ENCODE results near the gene CYP27B1. TPM values are rescaled to one million over a fixed set of nuclear protein-coding genes. Genes with fewer than 3 reads are reported as not detected.

The CYP27B1 gene
- total RNA-seq: 1 to 10 TPM in 1 of 3 donors, under 1 TPM in 2; 0.33 to 2.2 (median 0.48) TPM

- Histone ChIP-seq H3K9me3 (no peaks in the 10 kb centered on the region), H3K36me3 (no peaks in the 10 kb centered on the region), H3K27me3 (peaks cover 0 to 25% of the 10 kb centered on the region in 2 donors), H3K27ac (no peak within 1 kb of the TSS), H3K4me3 (peak within 1 kb of the TSS; percentile 7 to 63 (median 56)), H3K4me1 (peaks cover 4 to 8% of the 10 kb centered on the region in 2 donors)
- no peak for TF ChIP-seq CTCF (IDR thresholded peaks at IDR 0.05)
- TF ChIP-seq POLR2A (IDR thresholded peaks at IDR 0.05): no peak
- TF ChIP-seq POLR2AphosphoS5 (IDR thresholded peaks at IDR 0.05): no peak
- no peak for DNase-seq (ENCODE audit: low spot score in 2 of 2)
- intact Hi-C loops (cut with DNase I; ENCODE audit: low total_unique reads): no loop called here
Measured at GRCh38 chr12:57766464-57767304, at the start of gene CYP27B1. Gene CYP27B1 (minus strand): TSS chr12:57767078. CDS start chr12:57767041, 37 bp downstream.

GRCh38 chr12:57816001-57816854 is 49.4 kb upstream of the CYP27B1 start:
- Histone ChIP-seq H3K4me3 (no peak overlapping the region), H3K4me1 (peaks cover 0 to 5% of the 10 kb centered on the region in 2 donors), H3K27ac (peak overlapping the region in 1 of 2 donors; percentile 77), H3K9me3 (no peaks in the 10 kb centered on the region), H3K27me3 (no peaks in the 10 kb centered on the region), H3K36me3 (no peaks in the 10 kb centered on the region)
- DNase-seq (ENCODE audit: low spot score in 2 of 2): no peak
- TF ChIP-seq POLR2A (IDR thresholded peaks at IDR 0.05) (no peak), POLR2AphosphoS5 (IDR thresholded peaks at IDR 0.05) (no peak), CTCF (IDR thresholded peaks at IDR 0.05) (no peak)
- intact Hi-C loops (cut with DNase I; ENCODE audit: low total_unique reads): no loop called here

- Histone ChIP-seq H3K9me3 (no peaks in the 10 kb centered on the region), H3K27me3 (no peaks in the 10 kb centered on the region), H3K4me1 (peaks cover 0 to 5% of the 10 kb centered on the region in 2 donors), H3K36me3 (no peaks in the 10 kb centered on the region), H3K4me3 (no peak overlapping the region), H3K27ac (peak overlapping the region in 1 of 2 donors; percentile 34)
- DNase-seq (ENCODE audit: low spot score in 2 of 2): no peak
- intact Hi-C loops (cut with DNase I; ENCODE audit: low total_unique reads): no loop called here
- TF ChIP-seq POLR2A (IDR thresholded peaks at IDR 0.05): no peak
- no peak for TF ChIP-seq POLR2AphosphoS5 (IDR thresholded peaks at IDR 0.05)
- TF ChIP-seq CTCF (IDR thresholded peaks at IDR 0.05): no peak
Measured at GRCh38 chr12:57815177-57816000, 48.5 kb upstream of the CYP27B1 start.

GRCh38 chr12:57813971-57814772 is 47.3 kb upstream of the CYP27B1 start:
- intact Hi-C loops (cut with DNase I; ENCODE audit: low total_unique reads): no loop called here
- peaks cover 0 to 5% of the 10 kb centered on the region in 2 donors for H3K4me1 ChIP-seq
- TF ChIP-seq CTCF (IDR thresholded peaks at IDR 0.05) (no peak), POLR2A (IDR thresholded peaks at IDR 0.05) (no peak), POLR2AphosphoS5 (IDR thresholded peaks at IDR 0.05) (no peak)
- DNase-seq (ENCODE audit: low spot score in 2 of 2): no peak
- H3K27me3 ChIP-seq: no peaks in the 10 kb centered on the region
- no peak overlapping the region for H3K4me3 ChIP-seq
- no peaks in the 10 kb centered on the region for H3K9me3 ChIP-seq
- H3K36me3 ChIP-seq: no peaks in the 10 kb centered on the region
- no peak overlapping the region for H3K27ac ChIP-seq

All from breast epithelium (tissue), 4 donors.